Endometrial microvascular endothelial cells (primary cell): ENCODE data around the gene ZBTB1. TPM values are rescaled to one million over a fixed set of nuclear protein-coding genes. Genes with fewer than 3 reads are reported as not detected.

Experiments
- in situ Hi-C: cut with HindIII; loops from 2 replicates; pipeline ENCODE4 v1.10.0; 2017; ENCODE audit warnings: low sequenced_read_pairs, low pct_unique_long_range_greater_than_20kb; ENCODE audit errors: inconsistent ontology term
- total RNA-seq: library from RNA; depleted of rRNA; stranded (reverse); fragments of >200 nt; gene quantifications from one replicate; pipeline ENCODE4 v1.2.3, GENCODE V29; 2015; ENCODE audit errors: inconsistent ontology term

ZBTB1 gene
- total RNA-seq, 1 donor from 2014 or later = 17.0 TPM

GRCh38 chr14:64493455-64493854 lies 11.1 kb upstream of the ZBTB1 start:
- in situ Hi-C loops = no loop called here

GRCh38 chr14:64495252-64495651 lies 9.3 kb upstream of the ZBTB1 start:
- in situ Hi-C loops = no loop called here

- in situ Hi-C loops = no loop called here
Observed at GRCh38 chr14:64496764-64497163, 7.8 kb upstream of the ZBTB1 start.

- in situ Hi-C loops = no loop called here
Observed at GRCh38 chr14:64500088-64500487, 4.5 kb upstream of the ZBTB1 start.

- in situ Hi-C loops = no loop called here
Observed at GRCh38 chr14:64501411-64502171, 3.0 kb upstream of the ZBTB1 start.

- in situ Hi-C loops = no loop called here
Observed at GRCh38 chr14:64502456-64502855, 2.1 kb upstream of the ZBTB1 start.

- in situ Hi-C loops = no loop called here
Observed at GRCh38 chr14:64502887-64503433, 1.6 kb upstream of the ZBTB1 start.

- in situ Hi-C loops = no loop called here
Observed at GRCh38 chr14:64503434-64504309, 898 bp upstream of the ZBTB1 start, which contains the start of gene ZBTB25. Gene ZBTB25 (minus strand): TSS chr14:64503838. CDS start chr14:64490533, 13,305 bp downstream.

GRCh38 chr14:64504897-64505794 lies 576 bp downstream of the ZBTB1 start:
- in situ Hi-C loops = no loop called here

- in situ Hi-C loops = no loop called here
Observed at GRCh38 chr14:64506721-64507120, 2.2 kb downstream of the ZBTB1 start.

GRCh38 chr14:64507376-64508156 lies 3.0 kb downstream of the ZBTB1 start:
- in situ Hi-C loops = no loop called here

- in situ Hi-C loops = no loop called here
Observed at GRCh38 chr14:64508215-64508776, 3.7 kb downstream of the ZBTB1 start.

- in situ Hi-C loops = no loop called here
Observed at GRCh38 chr14:64509036-64509435, 4.5 kb downstream of the ZBTB1 start.

- in situ Hi-C loops = no loop called here
Observed at GRCh38 chr14:64510825-64511671, 6.5 kb downstream of the ZBTB1 start.

GRCh38 chr14:64513271-64513670 lies 8.7 kb downstream of the ZBTB1 start:
- in situ Hi-C loops = no loop called here

GRCh38 chr14:64515053-64515452 lies 10.5 kb downstream of the ZBTB1 start:
- in situ Hi-C loops = no loop called here

GRCh38 chr14:64516969-64517368 lies 12.4 kb downstream of the ZBTB1 start:
- in situ Hi-C loops = no loop called here
